ENCODE results near the gene EFCAB11. TPM values are rescaled to one million over a fixed set of nuclear protein-coding genes. Genes with fewer than 3 reads are reported as not detected.

EFCAB11 gene
- total RNA-seq, 1 donor from 2014 or later, result 7.5 TPM

GRCh38 chr14:89757313-89757939 is 197.1 kb downstream of the EFCAB11 start:
- Mint-ChIP-seq H3K36me3 (ENCODE audit: low read depth, unreplicated experiment) (no peaks in the 10 kb centered on the region), H3K9me3 (ENCODE audit: unreplicated experiment) (peaks cover 10% of the 10 kb centered on the region), H3K4me3 (ENCODE audit: unreplicated experiment) (peak overlapping the region; percentile 36), H3K4me1 (ENCODE audit: low read depth, unreplicated experiment) (peaks cover 17% of the 10 kb centered on the region), H3K27ac (ENCODE audit: unreplicated experiment) (peak overlapping the region; percentile 12), H3K27me3 (ENCODE audit: low read depth, unreplicated experiment) (peaks cover 8% of the 10 kb centered on the region)
- no peak overlapping the region for H3K4me3 ChIP-seq (ENCODE audit: insufficient read depth, low read depth, low read length)
- no peaks in the 10 kb centered on the region for H3K36me3 ChIP-seq (ENCODE audit: insufficient read depth, low read length)
- H3K4me2 ChIP-seq (ENCODE audit: low read length), result no peak overlapping the region
- H2AFZ ChIP-seq (ENCODE audit: low read depth, low read length), result no peak overlapping the region
- DNase-seq (ENCODE audit: low read depth) (peak; percentile 52), FAIRE-seq (no peak)
- TF ChIP-seq, protein P1, sequence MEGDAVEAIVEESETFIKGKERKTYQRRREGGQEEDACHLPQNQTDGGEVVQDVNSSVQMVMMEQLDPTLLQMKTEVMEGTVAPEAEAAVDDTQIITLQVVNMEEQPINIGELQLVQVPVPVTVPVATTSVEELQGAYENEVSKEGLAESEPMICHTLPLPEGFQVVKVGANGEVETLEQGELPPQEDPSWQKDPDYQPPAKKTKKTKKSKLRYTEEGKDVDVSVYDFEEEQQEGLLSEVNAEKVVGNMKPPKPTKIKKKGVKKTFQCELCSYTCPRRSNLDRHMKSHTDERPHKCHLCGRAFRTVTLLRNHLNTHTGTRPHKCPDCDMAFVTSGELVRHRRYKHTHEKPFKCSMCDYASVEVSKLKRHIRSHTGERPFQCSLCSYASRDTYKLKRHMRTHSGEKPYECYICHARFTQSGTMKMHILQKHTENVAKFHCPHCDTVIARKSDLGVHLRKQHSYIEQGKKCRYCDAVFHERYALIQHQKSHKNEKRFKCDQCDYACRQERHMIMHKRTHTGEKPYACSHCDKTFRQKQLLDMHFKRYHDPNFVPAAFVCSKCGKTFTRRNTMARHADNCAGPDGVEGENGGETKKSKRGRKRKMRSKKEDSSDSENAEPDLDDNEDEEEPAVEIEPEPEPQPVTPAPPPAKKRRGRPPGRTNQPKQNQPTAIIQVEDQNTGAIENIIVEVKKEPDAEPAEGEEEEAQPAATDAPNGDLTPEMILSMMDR (IDR thresholded peaks at IDR 0.05; ENCODE audit: insufficient read depth, low read depth, low read length), result no peak
- TF ChIP-seq EZH2 (IDR thresholded peaks at IDR 0.05; ENCODE audit: insufficient read depth, low read length), result no peak
- H3K9ac ChIP-seq (ENCODE audit: low read length), result no peak overlapping the region
- H3K79me2 ChIP-seq (ENCODE audit: insufficient read depth, low read length), result no peaks in the 10 kb centered on the region
- no peak overlapping the region for H3K27ac ChIP-seq (ENCODE audit: low read depth, low read length)
- no peaks in the 10 kb centered on the region for H3K27me3 ChIP-seq (ENCODE audit: insufficient read depth, low read length)
- no peaks in the 10 kb centered on the region for H4K20me1 ChIP-seq (ENCODE audit: insufficient read depth, low read length)
- no peaks in the 10 kb centered on the region for H3K9me3 ChIP-seq (ENCODE audit: insufficient read depth, low read depth, low read length)
- peaks cover 3% of the 10 kb centered on the region for H3K4me1 ChIP-seq (ENCODE audit: insufficient read depth, low read length)

DNA sequence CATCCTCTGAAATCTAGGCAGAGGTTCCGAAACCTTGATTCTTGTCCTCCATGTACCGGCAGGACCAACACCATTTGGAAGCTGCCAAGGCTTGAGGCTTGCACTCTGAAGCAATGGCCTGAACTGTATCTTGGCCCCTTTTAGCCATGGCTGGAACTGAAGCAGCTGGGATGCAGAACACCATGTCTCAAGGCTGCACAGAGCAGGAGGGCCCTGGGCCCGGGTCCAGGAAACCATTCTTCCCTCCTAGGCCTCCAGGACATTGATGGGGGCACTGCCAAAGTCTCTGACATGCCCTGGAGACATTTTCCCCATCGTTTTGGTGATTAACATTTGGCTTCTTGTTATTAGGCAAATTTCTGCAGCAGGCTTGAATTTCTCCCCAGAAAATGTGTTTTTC is 198.7 kb downstream of the EFCAB11 start:
- peaks cover 17% of the 10 kb centered on the region for H3K4me1 Mint-ChIP-seq (ENCODE audit: low read depth, unreplicated experiment)
- H3K36me3 Mint-ChIP-seq (ENCODE audit: low read depth, unreplicated experiment), result no peaks in the 10 kb centered on the region
- peaks cover 10% of the 10 kb centered on the region for H3K9me3 Mint-ChIP-seq (ENCODE audit: unreplicated experiment)
- Histone ChIP-seq H3K9ac (ENCODE audit: low read length) (no peak overlapping the region), H2AFZ (ENCODE audit: low read depth, low read length) (no peak overlapping the region), H3K79me2 (ENCODE audit: insufficient read depth, low read length) (no peaks in the 10 kb centered on the region), H3K4me3 (ENCODE audit: insufficient read depth, low read depth, low read length) (no peak overlapping the region), H3K9me3 (ENCODE audit: insufficient read depth, low read depth, low read length) (no peaks in the 10 kb centered on the region), H3K4me2 (ENCODE audit: low read length) (no peak overlapping the region), H3K27ac (ENCODE audit: low read depth, low read length) (no peak overlapping the region), H3K36me3 (ENCODE audit: insufficient read depth, low read length) (no peaks in the 10 kb centered on the region), H4K20me1 (ENCODE audit: insufficient read depth, low read length) (no peaks in the 10 kb centered on the region), H3K27me3 (ENCODE audit: insufficient read depth, low read length) (no peaks in the 10 kb centered on the region), H3K4me1 (ENCODE audit: insufficient read depth, low read length) (peaks cover 3% of the 10 kb centered on the region)
- FAIRE-seq (no peak), DNase-seq (ENCODE audit: low read depth) (no peak)
- H3K27ac Mint-ChIP-seq (ENCODE audit: unreplicated experiment), result no peak overlapping the region
- TF ChIP-seq, protein P1 (IDR thresholded peaks at IDR 0.05; ENCODE audit: insufficient read depth, low read depth, low read length), result no peak
- TF ChIP-seq EZH2 (IDR thresholded peaks at IDR 0.05; ENCODE audit: insufficient read depth, low read length), result no peak
- no peak overlapping the region for H3K4me3 Mint-ChIP-seq (ENCODE audit: unreplicated experiment)
- H3K27me3 Mint-ChIP-seq (ENCODE audit: low read depth, unreplicated experiment), result peaks cover 4% of the 10 kb centered on the region

DNA sequence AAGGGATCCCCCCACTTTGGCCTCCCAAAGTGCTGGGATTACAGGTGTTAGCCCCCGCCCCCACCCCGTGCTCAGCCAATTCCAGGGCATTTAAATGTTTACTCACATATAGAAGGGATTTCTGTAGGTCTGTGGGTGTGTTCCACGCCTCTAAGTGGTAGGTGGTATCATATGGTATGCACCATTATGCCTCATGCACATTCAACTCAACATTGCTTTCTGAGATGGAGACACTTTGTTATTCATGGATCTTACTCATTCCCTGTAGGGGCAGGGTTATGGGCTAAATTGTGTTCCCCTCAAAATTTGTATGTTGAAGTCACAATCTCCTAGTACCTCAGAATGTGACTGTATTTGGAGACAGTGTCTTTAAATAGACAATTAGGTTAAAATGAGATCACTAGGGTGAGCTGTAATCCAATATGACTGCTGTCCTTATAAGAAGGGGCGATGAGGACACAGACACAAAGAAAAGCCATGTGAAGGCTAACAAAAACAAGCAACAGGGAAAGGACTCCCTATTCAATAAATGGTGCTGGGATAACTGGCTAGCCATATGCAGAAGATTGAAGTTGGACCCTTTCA is 200.6 kb downstream of the EFCAB11 start:
- H3K79me2 ChIP-seq (ENCODE audit: insufficient read depth, low read length), result no peaks in the 10 kb centered on the region
- TF ChIP-seq, protein P1 (IDR thresholded peaks at IDR 0.05; ENCODE audit: insufficient read depth, low read depth, low read length), result no peak
- no peak for TF ChIP-seq EZH2 (IDR thresholded peaks at IDR 0.05; ENCODE audit: insufficient read depth, low read length)
- no peak overlapping the region for H3K9ac ChIP-seq (ENCODE audit: low read length)
- no peak overlapping the region for H3K27ac Mint-ChIP-seq (ENCODE audit: unreplicated experiment)
- H3K36me3 ChIP-seq (ENCODE audit: insufficient read depth, low read length), result no peaks in the 10 kb centered on the region
- H3K4me2 ChIP-seq (ENCODE audit: low read length), result no peak overlapping the region
- no peaks in the 10 kb centered on the region for H3K9me3 ChIP-seq (ENCODE audit: insufficient read depth, low read depth, low read length)
- FAIRE-seq, result no peak
- no peaks in the 10 kb centered on the region for H3K27me3 Mint-ChIP-seq (ENCODE audit: low read depth, unreplicated experiment)
- H3K27ac ChIP-seq (ENCODE audit: low read depth, low read length), result no peak overlapping the region
- H3K4me1 Mint-ChIP-seq (ENCODE audit: low read depth, unreplicated experiment), result peaks cover 10% of the 10 kb centered on the region
- no peak for DNase-seq (ENCODE audit: low read depth)
- no peak overlapping the region for H3K4me3 Mint-ChIP-seq (ENCODE audit: unreplicated experiment)
- H4K20me1 ChIP-seq (ENCODE audit: insufficient read depth, low read length), result no peaks in the 10 kb centered on the region
- H2AFZ ChIP-seq (ENCODE audit: low read depth, low read length), result no peak overlapping the region
- no peaks in the 10 kb centered on the region for H3K27me3 ChIP-seq (ENCODE audit: insufficient read depth, low read length)
- no peaks in the 10 kb centered on the region for H3K36me3 Mint-ChIP-seq (ENCODE audit: low read depth, unreplicated experiment)
- no peak overlapping the region for H3K4me3 ChIP-seq (ENCODE audit: insufficient read depth, low read depth, low read length)
- peaks cover 3% of the 10 kb centered on the region for H3K4me1 ChIP-seq (ENCODE audit: insufficient read depth, low read length)
- H3K9me3 Mint-ChIP-seq (ENCODE audit: unreplicated experiment), result peaks cover 6% of the 10 kb centered on the region
